HG03354 (cell line): ENCODE results near the gene ASB18.

Experiments
- ATAC-seq: cut with Tn5 transposase; IDR thresholded peaks from one replicate; pipeline ENCODE4 v1.9.1; 2021; ENCODE audit warnings: mild to moderate bottlenecking; ENCODE audit not compliant: unreplicated experiment, poor library complexity, severe bottlenecking

Gene ASB18, protein sequence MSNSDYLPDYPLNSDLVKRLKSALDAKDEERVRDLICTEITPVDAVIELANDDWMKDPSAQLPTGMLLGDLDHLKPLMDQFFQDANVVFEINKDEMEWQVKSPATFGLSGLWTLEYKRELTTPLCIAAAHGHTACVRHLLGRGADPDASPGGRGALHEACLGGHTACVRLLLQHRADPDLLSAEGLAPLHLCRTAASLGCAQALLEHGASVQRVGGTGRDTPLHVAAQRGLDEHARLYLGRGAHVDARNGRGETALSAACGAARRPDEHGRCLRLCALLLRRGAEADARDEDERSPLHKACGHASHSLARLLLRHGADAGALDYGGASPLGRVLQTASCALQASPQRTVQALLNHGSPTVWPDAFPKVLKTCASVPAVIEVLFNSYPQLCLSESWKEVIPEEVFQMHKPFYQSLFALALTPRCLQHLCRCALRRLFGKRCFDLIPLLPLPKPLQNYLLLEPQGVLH

GRCh38 chr2:236264256-236264655, at the start of gene ASB18:
Gene ASB18 (minus strand): TSS chr2:236264406. CDS start chr2:236264345, 61 bp downstream.
- no peak for ATAC-seq

GRCh38 chr2:236311286-236311685, 47.1 kb upstream of the ASB18 start:
- ATAC-seq = no peak

- no peak for ATAC-seq
Measured at GRCh38 chr2:236309669-236310029, 45.4 kb upstream of the ASB18 start.

DNA sequence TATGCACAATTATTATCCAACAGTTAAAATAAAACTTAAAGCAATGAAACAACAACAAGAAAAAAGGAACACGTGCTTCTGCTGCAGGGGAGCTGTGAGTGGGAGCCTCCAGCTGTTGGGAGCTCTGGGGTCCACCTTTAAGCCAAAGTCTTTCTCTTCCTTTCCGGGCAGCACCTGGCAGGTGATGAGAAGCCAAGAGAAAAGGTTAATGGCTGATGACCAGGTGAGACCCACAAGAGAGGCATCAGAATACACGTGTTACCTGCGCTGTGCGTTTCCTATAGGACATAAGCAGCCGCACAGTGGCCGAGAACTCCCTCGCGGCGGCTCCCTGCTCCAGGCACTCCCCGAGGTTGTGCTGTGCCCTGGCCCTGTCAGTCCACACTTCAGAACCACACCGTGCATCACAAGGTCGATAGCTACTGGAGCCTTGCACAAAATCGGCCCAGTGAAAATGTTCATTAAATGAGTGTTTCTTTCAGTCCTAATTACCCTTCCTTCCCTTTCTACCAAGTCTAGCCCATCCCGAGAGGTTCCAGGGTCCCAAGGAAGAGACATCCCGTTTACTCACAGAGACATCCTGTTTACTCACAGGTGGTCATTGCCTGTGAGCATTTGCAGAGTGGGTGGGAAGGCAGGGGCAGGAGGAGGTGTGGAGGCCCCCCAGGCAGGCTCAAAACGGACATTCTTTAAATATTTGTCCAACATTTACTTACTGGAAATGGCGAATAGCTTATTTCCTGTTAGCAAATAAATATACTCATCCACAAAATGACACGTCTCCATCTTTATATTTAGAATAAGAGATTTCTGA, 44.9 kb upstream of the ASB18 start:
- ATAC-seq = no peak

- no peak for ATAC-seq
Measured at GRCh38 chr2:236307641-236308040, 43.4 kb upstream of the ASB18 start.

DNA sequence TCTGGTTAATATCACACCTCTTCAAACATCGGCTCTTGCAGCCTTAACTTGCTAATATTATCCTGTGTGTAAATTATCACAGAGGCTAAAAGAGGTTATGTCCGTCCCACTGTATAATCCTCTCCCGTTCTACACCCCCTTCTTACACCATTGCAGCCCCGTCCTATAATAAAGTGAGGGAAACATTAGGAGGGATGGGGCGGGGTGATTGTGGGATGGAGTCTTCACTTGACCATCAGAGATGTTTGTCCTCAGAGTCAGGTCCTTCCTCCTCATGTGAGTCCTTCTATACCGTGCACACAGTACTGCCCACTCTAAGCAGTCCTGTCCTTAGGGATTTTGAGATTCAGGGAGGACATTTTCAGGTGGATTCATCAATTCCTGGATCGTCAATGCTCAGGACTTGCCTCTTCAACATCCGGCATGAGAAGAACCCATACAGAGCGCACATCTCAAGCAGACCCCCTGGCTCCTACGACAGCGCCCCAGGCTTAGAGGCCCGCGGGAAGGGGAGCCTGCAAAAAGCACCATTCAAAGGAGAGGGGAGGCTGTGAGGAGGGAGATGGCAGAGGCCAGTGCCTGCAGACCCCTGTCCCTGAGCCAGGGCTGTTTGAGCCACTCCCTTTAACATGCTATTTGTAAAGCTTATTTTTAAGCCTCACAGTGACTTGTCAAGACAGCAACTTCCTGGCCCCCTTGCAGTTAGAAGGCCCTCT, 42.8 kb upstream of the ASB18 start:
- no peak for ATAC-seq

DNA sequence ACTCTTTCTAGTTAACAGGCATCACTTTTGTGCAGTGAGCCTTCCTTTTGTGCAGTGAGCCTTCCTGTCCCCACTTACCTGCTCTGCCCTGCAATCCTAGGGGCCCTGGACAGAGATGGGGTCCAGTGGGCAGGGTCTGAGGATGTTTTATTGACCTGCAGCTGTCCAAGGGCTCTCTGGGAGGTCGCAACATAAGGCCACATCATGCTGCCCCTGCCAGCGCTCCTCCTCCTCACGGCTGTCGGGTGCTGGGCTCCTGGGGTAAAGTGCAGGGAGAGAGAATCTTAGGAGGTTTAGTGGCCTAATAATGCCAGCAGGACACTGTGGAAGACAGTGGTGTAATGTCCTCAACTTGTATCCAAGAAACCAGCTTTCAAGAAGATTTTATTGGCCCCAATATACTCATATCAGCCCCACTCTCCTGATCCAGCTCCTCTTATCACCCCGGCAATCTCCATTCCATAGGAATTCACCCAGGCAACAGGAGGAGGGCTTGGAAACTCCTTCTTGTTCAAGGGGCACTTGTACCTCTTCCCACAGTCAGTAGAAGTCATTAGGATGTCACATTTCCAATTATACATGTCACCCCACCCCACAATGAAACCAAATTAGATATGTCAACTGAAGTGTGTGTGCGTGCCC, 41.9 kb upstream of the ASB18 start:
- no peak for ATAC-seq

GRCh38 chr2:236305531-236305930, 41.3 kb upstream of the ASB18 start:
- no peak for ATAC-seq

GRCh38 chr2:236303935-236304334, 39.7 kb upstream of the ASB18 start:
- ATAC-seq = no peak

DNA sequence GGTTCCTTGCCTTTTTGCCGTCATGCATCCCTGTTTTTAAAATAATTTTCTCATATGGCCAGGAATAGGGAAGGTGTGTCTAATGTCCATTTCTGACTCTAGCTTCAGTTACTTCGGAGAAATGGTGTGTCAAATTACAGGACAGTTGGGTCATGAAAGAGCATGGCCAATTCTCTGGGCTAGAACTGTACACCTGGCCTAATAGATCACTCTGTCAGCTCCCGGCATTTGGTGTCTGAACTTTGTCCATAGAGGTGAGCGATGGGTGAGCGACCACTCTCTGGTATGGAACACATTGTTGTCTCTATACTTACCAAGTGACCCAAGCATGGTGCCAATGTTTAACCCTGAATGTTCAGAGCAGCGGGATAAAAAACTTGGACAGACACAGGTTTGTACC, 38.3 kb upstream of the ASB18 start:
- no peak for ATAC-seq

DNA sequence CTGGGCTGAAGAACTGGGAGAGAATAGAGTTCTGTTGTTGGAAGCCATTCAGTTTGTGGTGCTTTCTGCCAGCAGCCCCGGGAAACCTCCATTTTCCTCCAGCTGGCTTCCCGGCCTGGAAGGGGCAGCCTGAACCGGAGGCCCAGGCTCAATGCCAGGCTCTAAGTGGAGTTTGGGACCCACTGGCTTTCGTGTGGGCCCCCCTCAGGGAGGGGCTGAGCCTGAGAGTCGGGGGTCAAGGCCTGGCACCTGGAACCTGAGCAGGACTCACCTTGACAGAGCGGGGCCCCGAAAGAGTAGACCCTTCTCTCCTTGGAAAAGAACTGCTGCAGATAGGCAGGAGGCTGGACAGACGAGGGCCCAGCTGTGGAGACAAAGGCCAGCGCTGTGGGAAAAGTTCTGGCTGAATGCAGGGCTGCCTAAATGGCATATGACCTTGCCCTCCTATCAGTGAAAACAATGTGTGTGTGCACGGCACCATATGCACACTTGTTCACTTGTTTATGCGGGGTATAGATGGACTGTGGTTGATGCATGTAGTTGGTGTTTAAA, 34.8 kb upstream of the ASB18 start:
- ATAC-seq = no peak

- ATAC-seq = no peak
Measured at GRCh38 chr2:236295481-236295880, 31.3 kb upstream of the ASB18 start.

DNA sequence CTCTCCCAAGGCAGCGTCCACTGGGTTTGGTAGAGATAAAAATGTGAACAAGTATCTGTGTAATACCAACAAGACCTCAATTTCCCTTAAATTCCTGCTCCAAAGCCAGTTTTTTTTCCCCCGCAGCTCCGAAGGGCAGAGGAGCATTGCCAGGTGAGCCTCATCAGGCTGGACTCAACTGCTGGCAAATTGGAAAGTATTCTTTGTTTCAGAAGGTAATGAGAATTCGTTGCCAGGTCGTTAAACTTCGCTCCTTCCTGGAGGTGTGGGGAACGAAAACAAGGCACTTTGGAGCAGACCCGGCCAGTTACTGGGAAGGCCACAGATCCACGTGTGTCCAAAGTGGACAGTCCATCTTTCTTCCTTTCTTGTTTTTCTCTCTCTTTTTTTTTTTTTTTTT, 30.4 kb upstream of the ASB18 start:
- ATAC-seq = no peak

DNA sequence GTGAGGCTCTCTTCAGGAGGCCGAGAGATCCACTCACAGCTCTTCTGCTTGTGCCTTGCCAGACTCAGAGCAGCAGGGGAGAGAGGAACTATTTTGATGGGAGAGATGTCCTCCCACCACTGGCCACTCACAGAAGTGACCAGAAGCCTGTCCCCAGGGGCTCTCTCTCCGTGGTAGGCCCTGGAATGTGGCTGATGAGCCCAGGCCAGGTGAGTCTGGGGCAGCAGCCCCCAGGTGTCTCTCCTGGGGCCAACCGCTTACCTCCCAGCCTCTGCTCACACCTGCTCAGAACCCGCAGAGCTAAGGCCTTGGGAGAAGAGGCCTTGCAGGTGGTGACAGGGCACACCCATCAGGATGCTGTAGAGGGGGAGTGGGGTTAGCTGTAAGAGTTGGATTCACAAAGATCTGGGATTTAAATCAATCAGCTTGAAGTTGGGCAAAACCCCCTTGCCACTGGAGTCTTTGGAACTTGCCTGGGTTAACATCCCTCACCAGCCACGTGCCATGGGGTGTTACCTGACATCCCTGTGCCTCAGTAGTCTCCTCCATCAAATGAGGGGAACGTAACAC, 29.1 kb upstream of the ASB18 start:
- no peak for ATAC-seq

- no peak for ATAC-seq
Measured at GRCh38 chr2:236291911-236292310, 27.7 kb upstream of the ASB18 start.

DNA sequence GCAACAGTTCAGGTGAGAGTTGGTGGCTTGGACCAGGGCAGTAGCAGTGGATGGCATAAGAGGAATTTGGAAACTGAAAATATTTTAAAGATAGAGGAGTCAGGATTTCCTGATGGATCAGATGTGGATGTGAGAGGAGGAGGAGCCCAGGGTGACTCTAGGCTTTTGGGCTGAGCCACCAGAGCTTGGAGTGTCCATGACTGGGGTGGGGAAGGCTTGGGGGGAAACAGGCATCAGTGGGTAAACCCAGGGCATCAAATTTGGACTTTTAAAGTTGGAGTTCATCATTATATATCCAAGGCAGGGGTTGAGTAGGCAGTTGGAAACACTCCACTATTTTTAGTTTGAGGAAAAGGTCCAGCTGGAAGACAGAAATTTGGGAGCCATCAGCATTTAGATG, 27.3 kb upstream of the ASB18 start:
- ATAC-seq = no peak

- ATAC-seq = no peak
Measured at GRCh38 chr2:236290742-236291425, 26.7 kb upstream of the ASB18 start.

DNA sequence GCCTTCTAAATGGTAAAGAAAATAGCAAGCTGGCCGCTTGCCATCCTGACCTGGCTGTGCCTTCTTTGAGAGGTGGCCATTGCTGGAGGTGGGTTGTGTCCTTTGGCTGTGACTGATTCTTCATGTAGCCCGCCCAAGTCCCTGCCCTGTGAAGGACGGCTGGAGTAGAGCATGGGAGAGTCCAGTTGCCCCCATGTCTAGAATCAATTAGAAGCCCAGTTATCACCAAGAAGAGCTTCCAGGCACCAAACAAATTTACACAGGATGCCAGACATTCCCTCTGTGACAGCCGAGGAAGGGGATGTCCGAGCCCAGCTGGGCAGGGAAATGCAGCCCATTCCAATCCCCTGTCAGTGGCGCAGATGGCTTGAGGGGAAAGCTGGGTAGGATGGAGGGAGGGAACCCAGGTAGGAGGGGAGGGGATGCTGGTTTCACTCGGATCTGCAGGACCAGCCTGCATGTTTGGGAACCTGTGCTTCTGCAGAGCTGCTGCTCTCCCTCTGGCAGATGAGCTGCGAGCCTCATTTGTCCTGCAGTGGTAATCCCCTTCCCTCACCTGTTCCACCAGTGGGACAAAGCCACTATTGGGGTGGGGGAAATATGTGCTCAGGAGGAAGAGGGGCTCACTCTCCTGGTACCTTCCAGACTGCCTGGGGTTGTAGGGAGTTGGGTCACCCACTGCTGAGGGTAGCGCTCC, 25.7 kb upstream of the ASB18 start:
- ATAC-seq = no peak
